ENCODE results near the gene FCGBP.

The FCGBP gene

DNA sequence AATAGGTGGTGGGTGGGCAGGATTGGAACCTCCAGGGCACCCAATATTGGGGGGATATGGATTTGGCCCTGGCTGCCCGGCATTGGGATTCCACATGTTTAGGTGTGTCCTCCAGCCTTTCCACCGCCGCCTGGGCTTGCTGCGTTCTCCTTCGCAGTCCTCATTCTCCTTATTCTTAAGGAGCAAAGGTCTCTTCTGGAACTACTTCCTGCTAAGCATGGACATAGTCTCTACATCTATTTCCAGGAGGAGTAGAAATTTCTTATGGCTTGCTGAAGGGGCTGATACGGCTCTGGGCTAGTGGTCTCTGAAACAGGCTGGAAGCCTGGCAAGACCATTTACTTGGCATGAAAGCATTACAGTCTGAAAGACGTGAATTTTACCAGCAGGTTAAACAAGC lies 9.2 kb upstream of the FCGBP start:
- DNase-seq, result no peak

DNA sequence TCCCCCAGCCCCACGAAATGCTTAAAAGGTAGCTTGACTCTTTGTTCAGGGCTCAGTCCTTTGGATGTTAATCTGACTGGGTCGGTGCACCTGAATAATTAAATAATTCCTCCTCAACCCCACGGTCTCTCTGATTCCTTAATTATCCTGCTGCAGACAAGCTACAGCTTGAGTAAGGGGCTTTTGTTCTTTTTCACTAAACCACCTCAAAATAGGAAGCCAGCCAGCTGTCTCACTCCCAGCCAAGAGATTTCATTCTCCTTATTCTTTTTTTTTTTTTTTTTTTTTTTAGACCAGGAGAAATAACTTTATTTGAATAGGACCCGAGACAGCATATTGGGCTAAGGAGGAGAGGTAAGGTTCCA lies 7.9 kb upstream of the FCGBP start:
- DNase-seq, result no peak

DNA sequence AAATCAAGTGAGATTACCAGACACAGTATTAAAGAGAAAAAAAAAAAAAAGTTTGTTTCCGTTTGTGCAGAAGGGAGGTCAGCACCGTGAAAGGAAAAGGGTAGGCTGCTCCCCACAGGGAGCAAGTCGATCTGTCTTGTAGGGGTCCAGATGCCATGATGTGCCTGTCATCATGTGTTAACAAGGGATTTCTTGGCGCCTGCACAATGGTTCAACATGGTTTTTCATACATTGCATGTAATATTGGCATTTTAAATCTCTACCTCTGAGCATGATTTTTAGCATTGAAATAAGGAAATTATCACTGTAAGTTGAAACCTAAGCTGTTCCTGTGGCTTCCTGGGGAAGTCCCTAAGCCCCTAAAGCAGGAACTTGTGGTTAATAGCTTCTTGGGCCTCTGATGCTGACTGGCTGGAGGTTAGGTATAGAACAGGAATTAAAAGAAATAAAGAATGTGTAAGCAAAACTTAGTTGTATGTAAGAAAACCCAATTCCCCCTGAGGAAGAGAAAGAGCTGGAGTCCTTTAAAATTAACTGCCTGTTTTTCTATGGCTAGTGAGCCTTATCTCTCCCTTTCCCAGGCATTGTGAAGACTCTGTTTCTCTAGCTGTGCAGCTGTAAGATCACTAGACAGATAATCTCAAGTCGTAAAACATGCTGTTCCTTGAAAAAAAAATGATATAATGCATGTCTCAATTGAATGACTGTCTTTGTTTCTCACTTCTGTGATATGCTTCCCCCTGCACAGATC lies 7.4 kb upstream of the FCGBP start:
- no peak for DNase-seq

DNA sequence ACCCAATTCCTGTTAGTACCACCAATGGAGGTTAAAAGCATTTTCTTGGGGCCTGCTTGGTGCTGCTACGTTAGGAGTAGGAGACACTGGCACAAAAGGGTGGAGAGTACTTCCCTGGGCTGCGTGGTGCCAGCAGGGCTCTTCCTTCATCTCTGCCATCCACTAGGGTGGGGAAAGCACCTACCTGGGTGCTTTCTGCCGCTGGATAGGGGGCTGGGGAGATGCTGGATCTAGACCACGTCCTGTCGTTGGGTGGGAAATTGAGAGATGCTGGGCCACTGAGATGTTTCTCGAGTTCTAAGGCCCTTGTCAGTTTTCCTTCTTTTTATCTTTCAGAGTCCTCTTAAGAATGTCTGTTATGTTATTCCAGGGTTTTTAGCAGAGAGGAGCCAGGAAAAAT lies 6.7 kb upstream of the FCGBP start:
- DNase-seq, result no peak

DNA sequence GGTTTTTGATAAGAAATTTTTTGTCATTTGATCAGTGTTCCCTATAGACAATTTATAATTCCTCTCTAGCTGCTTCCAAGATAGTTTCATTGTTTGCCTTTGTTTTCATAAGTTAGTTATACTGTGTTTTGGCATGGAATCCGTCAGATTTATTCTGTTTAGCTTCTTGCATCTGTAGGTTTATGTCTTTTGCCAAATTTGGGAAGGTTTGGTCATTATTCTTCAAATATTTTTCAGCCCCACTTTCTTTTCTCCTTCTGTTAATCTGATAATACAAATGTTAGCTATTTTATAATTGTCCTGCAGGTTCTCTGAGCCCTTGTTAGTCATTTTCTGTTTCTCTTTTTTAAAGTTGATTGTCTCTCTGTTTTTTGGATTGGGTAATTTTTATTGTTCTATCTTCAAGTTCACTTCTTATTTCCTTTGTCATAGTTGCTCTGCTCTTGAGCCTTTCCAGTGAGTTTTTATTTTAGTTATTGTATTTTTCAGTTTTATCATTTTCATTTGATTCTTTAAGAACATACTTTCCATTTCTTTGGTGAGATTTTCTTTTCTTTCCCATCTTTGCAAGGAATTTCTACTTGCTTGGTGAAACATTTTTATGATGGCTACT lies 5.9 kb upstream of the FCGBP start:
- no peak for DNase-seq

DNA sequence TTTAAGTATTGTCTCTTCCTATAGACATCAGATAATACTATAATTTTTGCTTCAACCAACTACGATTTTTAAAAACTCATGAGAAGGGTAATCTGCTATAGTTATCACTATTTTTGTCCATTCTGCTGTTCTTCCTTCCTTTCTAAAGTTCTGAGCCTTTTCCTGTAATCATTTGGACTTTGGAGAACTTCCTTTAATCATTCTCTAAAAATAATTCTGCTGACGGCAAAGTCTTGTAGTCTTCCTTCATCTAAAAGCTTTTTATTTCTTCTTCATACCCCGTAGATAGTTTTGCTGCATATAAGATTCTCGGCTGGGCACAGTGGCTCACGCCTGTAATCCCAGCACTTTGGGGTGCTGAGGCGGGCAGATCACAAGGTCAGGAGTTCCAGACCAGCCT lies 5.1 kb upstream of the FCGBP start:
- DNase-seq, result no peak

DNA sequence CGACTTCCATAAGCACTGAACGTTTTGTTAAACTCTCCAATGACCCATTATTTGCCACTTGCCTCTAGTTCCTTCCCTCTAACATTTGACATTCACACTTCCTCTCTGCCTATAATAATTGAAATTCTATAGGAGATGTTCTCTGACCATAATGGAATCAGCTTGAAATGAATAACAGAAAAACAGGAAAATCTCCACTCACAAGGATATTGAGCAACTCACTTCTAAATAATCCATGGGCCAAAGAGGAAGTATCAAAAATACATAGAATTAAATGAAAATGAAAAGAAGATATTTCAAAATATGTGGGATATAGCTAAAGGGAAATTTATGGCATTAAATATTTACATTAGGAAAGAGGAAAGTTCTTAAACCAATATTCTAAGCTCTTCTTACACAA lies 3.4 kb upstream of the FCGBP start:
- DNase-seq, result no peak

DNA sequence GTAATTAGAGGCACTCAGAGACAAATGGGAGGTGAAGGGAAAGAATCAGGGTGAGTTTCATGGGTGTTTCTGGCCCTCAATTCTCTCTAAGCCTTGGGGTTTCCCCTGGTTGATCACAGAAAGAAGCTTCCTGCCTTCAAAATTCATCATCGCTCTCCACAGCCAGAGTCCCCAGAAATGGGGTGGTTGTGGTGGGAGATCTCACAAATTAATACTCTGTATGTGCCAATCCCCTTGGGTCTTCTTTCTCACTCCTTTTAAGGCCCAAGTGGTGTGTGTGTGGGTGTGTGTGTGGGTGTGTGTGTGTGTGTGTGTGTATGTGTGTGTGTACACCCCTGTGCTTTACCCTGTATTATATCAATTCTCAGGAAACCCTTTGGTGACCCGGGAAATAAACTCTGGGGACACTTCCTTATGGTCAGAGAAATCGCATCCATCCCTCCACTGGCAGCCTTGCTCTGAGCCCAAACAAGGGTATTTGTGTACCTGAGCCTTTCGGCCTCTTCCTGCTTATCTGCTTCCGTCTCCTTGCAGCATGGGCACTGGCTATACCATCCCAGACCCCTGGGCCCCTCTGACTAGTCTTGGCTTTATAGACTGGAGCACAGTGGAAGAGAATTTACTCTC lies 2.8 kb upstream of the FCGBP start:
- DNase-seq, result no peak

DNA sequence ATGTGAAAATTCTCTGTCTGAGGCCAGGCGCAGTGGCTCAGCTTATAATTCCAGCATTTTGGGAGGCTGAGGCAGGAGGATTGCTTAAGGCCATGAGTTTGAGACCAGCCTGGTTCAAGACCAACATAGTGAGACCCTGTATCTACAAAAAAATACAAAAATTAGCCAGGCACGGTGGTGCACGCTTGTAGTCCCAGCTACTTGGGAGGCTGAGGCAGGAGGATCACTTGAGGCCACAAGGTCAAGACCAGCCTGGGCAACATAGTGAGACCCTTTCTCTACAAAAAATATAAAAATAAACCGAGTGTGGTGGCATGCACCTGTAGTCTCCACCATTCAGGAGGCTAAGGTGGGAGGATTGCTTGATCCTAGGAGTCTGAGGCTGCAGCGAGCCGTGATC lies 2.2 kb upstream of the FCGBP start:
- DNase-seq, result no peak

DNA sequence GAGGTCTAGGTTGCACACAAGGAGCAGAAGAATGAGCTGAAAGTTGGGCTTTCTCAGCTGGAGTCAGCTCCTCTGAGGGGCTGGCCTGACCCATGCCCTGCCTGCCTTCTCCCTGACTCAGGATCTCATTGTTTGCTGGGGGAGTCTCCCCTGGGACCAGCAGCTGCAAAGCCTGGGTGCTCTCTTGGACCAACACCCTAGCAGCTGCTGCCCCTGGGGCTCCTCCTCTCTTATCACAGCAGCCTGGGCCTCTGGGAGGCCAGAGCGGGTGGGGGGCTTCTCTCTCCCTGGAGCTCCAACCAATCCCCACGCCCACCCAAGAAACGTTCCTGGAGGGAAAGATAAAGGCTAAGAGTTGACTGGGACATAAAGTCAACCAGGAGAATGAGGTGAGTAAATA lies 1.6 kb upstream of the FCGBP start:
- DNase-seq, result no peak

DNA sequence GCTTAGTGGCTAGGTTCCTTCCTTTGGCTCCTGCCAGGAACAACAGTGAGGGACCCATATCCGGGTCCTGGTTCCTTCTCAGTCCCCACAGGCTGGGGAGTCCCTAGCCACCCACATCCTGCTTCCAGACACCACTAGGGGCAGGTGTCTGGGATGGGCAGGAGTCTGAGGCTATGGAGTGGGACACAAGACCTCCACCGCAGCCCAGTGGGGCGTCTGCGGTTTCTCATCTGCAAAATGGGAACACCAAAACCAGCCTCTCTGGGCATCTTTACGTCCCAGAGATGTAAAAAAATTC lies 879 bp upstream of the FCGBP start:
- no peak for DNase-seq

DNA sequence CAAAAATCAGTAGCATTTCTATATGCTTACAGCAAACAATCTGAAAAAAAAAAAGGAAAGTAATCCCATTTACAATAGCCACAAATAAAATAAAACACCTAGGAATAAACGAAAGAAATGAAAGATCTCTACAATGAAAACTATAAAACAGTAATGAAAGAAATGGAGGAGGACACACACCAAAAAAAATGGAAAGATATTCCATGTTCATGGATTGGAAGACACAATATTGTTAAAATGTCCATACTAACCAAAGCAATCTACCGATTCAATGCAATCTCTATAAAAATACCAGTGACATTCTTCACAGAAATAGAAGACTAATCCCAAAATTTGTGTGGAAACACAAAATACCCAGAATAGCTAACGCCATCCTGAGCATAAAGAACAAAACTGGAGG lies 4.7 kb downstream of the FCGBP start:
- DNase-seq, result no peak

DNA sequence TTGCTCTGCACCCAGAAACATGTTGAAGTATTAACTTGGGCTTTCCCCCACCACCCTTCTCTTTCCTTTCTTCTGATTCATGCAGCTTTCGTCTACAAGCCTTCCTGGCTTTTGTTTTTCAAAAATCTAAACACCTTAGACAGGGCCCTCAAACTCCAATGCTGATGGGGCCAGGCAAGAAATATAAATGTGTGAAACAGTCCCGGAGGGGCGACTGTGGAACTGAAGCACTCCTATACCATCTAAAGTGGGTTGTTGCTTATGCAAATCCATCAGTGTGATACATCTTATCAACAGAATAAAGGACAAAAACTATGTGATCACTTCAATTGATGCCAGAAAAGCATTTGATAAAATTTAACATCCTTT lies 6.1 kb downstream of the FCGBP start:
- DNase-seq, result no peak

DNA sequence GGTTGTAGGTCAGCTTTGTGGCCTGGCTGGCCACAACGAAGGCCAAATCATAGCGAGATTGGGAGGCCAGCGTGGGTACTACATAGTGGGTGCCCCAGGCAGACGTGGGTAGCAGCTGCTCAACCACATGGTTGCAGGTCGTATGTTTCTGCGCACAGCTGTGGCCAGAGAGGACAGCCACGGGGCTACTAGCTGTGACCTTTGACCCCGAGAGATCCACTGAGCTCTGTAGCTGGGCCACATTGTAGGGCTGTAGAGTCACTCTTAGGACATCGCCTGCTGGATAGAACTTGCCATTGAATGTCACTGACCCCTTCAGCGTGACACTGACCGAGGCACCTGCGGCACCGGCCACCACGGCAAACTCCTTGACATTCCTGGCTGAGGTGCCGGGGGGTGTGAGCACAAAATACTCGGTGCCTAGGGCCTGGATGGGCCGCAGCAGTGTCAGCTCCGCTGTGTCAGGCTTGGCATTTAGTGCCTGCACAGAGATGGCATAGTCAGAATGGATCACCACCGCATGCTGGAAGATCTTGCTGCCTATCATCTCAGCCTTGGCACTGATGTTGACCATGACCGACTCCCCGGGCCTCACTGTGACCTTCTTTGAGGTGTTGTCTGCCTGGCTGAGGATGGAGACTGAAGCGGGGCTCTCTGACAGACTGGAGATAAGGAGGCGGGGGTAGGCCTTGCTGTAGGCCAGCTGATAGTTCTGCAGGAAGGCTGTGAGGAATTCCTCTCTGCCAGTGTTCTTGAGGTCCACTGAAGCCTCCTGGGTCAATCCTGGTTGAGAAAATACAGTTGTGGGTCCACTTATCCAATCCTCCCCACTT lies 6.7 kb downstream of the FCGBP start:
- no peak for DNase-seq

DNA sequence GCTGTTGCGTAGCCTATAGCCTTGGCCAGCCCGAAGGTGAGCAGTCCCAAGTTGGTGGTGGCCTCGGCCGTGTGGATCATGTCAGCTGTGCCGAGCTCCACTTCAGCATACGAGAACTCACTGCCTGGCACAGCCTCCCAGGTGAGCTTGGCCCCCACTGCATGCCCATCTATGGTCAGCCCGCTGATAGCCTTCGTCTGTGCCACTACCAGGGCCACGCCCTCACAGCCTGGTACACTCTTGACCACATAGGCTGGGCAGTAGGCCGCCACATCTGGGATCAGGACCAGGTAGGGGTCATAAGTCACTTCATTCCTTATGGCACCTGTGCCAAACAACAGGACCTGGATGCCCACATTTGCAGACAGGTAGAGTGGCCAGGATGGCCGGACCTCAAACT lies 7.4 kb downstream of the FCGBP start:
- DNase-seq, result no peak

DNA sequence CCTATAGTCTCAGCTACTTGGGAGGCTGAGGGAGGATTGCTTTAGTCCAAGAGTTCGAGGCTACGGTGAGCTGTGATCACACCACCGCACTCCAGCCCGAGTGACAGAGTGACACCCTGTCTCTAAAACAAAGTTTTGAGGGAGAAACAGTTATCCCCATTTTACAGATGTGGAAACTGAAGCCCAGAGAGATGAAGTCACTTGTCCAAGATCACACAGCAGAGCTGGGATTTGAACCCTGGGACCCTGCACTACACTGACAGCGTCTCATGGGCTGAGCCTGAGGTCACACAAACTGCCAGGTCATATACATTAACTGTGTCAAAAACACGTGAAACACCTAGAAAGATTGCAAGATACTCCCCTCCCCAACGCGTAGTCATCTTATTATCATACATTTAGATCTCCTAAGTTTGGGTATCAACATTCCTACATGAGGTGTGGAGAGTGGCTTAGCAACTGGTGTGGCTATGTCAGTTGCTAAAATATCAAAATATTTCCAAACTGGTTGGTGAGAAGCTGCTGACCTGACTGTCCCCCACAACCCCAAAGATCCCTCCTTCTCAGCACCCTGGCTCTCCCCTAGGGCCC lies 8.2 kb downstream of the FCGBP start:
- no peak for DNase-seq

DNA sequence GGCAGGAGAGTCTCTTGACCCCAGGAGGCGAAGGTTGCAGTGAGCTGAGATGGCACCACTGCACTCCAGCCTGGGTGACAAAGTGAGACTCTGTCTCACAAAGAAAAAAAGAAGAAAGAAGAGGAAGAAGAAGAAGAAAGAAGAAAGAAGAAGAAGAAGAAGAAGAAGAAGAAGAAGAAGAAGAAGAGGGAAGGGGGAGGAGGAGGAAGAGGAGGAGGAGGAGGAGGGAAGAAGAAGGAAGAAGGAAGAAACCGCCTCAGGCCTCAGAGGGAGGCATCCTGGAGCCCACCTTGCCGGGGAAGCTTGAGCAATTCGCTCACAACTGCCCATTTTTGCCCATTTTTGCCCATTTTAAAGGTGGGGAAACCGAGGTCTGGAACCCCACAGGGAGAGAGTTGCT lies 9.5 kb downstream of the FCGBP start:
- no peak for DNase-seq

DNA sequence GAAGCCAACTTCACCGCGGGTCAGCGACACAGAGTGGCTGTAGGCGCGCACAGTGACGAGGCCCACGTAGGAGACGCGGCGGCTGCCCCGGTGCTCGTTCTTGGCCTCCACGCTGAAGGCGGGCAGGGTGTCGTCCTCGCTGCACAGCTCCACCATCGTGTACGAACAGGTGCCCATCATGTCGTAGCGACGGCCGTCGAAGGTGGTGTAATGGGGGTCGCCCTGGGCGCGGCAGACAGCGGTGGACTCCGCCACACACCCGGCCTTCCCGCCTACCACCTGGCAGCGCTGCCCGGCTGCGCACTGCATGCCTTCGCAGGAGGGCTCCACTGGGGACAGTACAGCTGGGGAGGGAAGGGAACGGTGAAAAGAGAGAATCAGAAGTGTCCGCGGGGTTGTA lies 10.0 kb downstream of the FCGBP start:
- DNase-seq, result no peak

DNA sequence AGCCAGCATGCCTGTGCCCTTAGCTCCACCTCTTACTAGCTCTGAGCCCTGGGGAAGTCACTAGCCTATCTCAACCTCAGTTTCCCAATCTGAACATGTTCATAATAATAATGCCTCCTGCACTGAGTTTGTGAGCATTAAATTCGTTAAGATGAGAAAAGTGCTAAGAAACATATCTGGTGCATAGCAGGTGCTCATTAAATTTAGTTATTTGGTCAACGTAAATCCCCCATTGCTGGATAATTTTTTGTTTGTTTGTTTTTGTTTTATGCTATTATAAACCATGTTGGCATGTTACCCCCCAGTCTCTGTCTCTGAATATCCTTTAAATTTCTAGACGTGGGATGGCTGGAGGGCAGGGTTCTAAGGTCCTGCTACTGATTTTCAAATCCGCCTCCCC lies 10.6 kb downstream of the FCGBP start:
- no peak for DNase-seq

DNA sequence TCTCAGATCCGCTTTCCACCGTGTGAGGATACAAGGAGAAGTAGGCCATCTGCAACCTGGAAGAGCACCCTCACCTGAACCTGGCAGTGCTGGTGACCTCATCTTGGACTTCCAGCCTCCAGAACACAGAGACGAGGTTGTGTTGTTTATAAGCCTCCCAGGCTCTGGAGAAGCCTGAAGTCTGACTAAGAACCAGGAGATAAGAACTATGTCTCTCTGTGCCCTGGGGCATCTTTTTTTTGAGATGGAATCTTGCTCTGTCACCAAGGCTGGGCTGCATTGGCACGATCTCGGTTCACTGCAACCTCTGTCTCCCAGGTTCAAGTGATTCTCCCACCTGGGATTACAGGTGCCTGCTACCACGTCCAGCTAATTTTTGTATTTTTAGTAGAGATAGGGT lies 14.5 kb downstream of the FCGBP start:
- DNase-seq, result no peak

DNA sequence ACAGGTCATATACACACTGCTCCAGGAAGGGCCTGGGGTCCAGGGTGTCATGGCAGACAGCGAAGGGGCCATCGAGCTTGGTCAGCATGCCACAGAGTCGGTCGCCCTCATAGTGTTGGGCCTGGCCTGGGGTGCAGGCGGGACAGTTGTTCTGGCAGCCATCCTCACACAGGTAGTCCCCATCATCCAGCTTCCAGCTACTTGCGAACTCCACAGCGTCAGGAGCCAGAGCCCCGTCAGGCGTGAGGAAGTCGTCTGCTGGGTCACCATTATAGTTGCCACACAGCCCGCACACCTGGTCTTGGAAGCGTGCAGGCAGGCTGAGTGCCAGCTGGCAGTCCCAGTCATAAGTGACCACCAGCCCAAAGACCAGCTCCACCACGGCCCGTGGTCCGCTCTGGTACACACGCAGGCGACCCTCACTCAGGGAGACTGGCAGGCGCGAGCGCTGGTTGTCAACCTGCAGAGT lies 16.2 kb downstream of the FCGBP start:
- no peak for DNase-seq

DNA sequence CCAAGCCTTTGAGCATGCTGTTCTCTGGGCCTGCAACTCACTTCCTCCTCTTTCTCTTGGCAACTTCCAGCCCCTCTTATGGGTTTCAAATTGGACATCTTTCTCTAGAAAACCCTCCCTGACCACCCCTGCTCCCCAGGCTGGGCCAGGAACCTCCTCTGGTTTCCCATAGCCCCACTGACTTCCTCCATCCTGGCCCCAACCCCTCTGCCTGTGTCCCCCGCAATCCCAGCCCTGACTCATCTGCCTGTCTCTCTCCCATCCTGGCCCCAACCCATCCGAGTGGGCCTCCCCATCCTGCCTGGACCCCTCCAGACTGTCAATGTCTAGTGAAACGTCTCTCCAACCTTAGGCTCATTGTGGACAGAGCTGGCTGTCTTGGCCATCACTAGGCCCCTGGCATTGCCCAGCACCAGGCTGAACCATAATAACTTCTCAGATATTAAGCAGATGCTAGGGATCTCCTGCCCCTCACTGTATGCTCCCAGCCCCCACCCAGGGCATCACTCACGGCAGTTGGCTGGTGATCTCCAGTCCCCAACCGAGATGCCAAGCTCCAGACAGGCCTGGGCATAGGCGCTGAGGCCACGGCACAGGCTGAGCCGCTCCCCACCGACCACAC lies 16.8 kb downstream of the FCGBP start:
- no peak for DNase-seq

DNA sequence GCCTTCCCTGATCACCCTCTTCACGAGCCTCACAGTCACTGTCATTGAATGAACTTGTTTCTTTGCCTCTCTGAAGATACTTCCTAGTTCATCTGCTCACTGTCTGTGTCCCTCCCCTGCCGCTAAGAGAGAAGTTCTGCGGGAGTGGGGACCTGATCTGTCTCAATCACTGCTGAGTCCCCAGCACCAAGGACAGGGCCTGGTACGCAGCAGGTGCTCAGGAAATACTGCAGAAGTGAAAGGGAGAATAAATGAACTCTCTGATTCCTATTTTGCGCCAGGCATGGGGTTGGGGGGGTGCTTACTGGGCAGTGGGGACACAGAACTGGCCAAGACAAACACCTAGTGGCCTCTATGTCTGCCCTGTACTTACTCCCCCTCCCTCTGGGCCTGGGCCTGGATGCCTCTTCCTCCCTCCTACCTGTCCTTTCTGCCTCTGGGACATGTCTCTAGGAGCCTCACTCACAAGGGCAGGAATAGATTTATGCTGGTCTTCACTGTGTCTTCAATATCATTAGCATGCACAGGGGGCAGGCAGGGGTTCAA lies 17.5 kb downstream of the FCGBP start:
- no peak for DNase-seq
